SK-N-MC (cell line): ENCODE data around the gene GLTP.

Source experiments
- EZH2 ChIP-seq: fragments of 200-600 bp; sonication (generic); IDR thresholded peaks from one replicate; pipeline ENCODE4 v1.6.1; 2017; ENCODE audit warnings: antibody characterized with exemption
- FOXP2 ChIP-seq: optimal IDR thresholded peaks from 2 replicates; pipeline ENCODE3; 2011; ENCODE audit warnings: mild to moderate bottlenecking, moderate library complexity; ENCODE audit not compliant: insufficient read depth; ENCODE audit errors: extremely low read length, control extremely low read depth
- POLR2AphosphoS5 ChIP-seq: IDR thresholded peaks from 2 replicates; pipeline ENCODE4 v1.6.1; 2012; ENCODE audit warnings: mild to moderate bottlenecking, low read depth, low read length, borderline replicate concordance

DNA sequence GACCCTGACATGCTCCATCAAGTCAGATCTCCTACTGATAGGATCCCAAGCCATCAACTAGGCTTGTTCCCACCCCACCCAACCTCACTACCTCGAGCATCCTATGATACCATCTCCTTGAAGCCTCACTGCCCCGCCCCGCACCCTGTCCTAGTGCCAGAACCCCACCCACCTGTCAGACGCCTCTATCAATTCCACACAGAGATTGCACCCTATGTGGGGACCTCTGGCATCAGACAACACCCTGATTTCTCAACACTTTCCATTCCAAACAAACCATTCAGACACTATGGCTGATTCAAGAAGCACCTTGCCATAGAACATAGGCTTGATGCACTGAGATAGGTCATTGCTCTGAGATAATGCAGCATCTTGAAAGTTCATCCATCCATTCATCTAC is 3.1 kb upstream of the GLTP start:
- TF ChIP-seq POLR2AphosphoS5: no peak
- no peak for TF ChIP-seq EZH2
- TF ChIP-seq FOXP2: no peak
